CD4-positive, alpha-beta memory T cell (primary cell): ENCODE data around the gene RBM14. TPM values are rescaled to one million over a fixed set of nuclear protein-coding genes. Genes with fewer than 3 reads are reported as not detected.
"Not testable (repeated sequence)": the region's sequence is repeated elsewhere in the genome, so short reads cannot be mapped to it uniquely, and the experiment has no call there.

Source experiments
- CTCF ChIA-PET: fragments of 350-600 bp; sonication (Branson Sonifier 250); formaldehyde crosslinking; loops from one replicate; lab custom pipeline; 2021; ENCODE audit warnings: inconsistent platforms; ENCODE audit not compliant: partially characterized antibody; lab: Charles Lee
- POLR2A ChIA-PET: fragments of 350-600 bp; sonication (Branson Sonifier 250); formaldehyde crosslinking; loops from one replicate; lab custom pipeline; 2021; ENCODE audit not compliant: partially characterized antibody; lab: Charles Lee
- DNase-seq, 5 donors: peaks; one replicate each; pipeline versions ENCODE4 v3.0.0 to v3.0.0-alpha.2; 2020 to 2022; ENCODE audit warnings: mixed read lengths in 1 of 5
- H3K27ac ChIP-seq: one replicate; pipeline ENCODE4 v1.7.0; 2013; ENCODE audit warnings: low read depth, low read length
- H3K27me3 ChIP-seq: 2 replicates; pipeline ENCODE4 v1.7.0; 2013; ENCODE audit warnings: mild to moderate bottlenecking, low read length, moderate library complexity; ENCODE audit not compliant: insufficient read depth
- H3K36me3 ChIP-seq: 2 replicates; pipeline ENCODE4 v1.7.0; 2013; ENCODE audit warnings: mild to moderate bottlenecking, low read length, moderate library complexity; ENCODE audit not compliant: insufficient read depth
- H3K4me1 ChIP-seq: 2 replicates; pipeline ENCODE4 v1.7.0; 2013; ENCODE audit warnings: mild to moderate bottlenecking, low read length, moderate library complexity; ENCODE audit not compliant: insufficient read depth
- H3K4me3 ChIP-seq, 2 donors: one replicate each; pipeline ENCODE4 v1.7.0; 2013; ENCODE audit warnings: low read length in 2 of 2, mild to moderate bottlenecking in 1 of 2
- H3K9me3 ChIP-seq, 2 donors: one replicate each; pipeline ENCODE4 v1.7.0; 2013; ENCODE audit warnings: low read length in 2 of 2, control low read depth in 1 of 2; ENCODE audit not compliant: control insufficient read depth in 1 of 2
- H3K27ac Mint-ChIP-seq, 7 donors: one replicate each; pipeline ENCODE4 v1.8.0; 2020 to 2021; ENCODE audit warnings: mixed read lengths in 7 of 7, mild to moderate bottlenecking in 6 of 7, inconsistent platforms in 3 of 7, moderate library complexity in 3 of 7
- H3K27me3 Mint-ChIP-seq, 2 donors: one replicate each; pipeline ENCODE4 v1.8.0; 2020 to 2021; ENCODE audit warnings: mixed read lengths in 2 of 2
- H3K36me3 Mint-ChIP-seq, 2 donors: one replicate each; pipeline ENCODE4 v1.8.0; 2020 to 2021; ENCODE audit warnings: mixed read lengths in 2 of 2, inconsistent platforms in 1 of 2, mild to moderate bottlenecking in 1 of 2
- H3K4me1 Mint-ChIP-seq, 4 donors: one replicate each; pipeline ENCODE4 v1.8.0; 2020 to 2021; ENCODE audit warnings: mixed read lengths in 4 of 4, mild to moderate bottlenecking in 1 of 4
- H3K4me3 Mint-ChIP-seq, 8 donors: one replicate each; pipeline ENCODE4 v1.8.0; 2020 to 2021; ENCODE audit warnings: mixed read lengths in 8 of 8, mild to moderate bottlenecking in 7 of 8, moderate library complexity in 6 of 8, inconsistent platforms in 3 of 8
- H3K9me3 Mint-ChIP-seq, 8 donors: one replicate each; pipeline ENCODE4 v1.8.0; 2020 to 2021; ENCODE audit warnings: mixed read lengths in 8 of 8, mild to moderate bottlenecking in 5 of 8, inconsistent platforms in 3 of 8, moderate library complexity in 1 of 8
- intact Hi-C: fragments of 100-400 bp; cut with micrococcal nuclease; formaldehyde crosslinking; loops from one replicate; pipeline ENCODE4 v1.15.1; 2023
- polyA plus RNA-seq, 2 donors: library from polyadenylated mRNA; unstranded; fragments of 300-500 nt; fragmentation: Illumina TruSeq; gene quantifications; one replicate each; pipeline ENCODE4 v1.2.3, GENCODE V29; 2021
- total RNA-seq, 2 experiments: library from RNA; stranded (reverse); gene quantifications; one replicate each; pipeline ENCODE4 v1.2.3, GENCODE V29; 2021

RBM14 gene
- total and polyA plus RNA-seq, 4 experiments from 2014 or later: 66.2 to 196 (median 118) TPM

DNA sequence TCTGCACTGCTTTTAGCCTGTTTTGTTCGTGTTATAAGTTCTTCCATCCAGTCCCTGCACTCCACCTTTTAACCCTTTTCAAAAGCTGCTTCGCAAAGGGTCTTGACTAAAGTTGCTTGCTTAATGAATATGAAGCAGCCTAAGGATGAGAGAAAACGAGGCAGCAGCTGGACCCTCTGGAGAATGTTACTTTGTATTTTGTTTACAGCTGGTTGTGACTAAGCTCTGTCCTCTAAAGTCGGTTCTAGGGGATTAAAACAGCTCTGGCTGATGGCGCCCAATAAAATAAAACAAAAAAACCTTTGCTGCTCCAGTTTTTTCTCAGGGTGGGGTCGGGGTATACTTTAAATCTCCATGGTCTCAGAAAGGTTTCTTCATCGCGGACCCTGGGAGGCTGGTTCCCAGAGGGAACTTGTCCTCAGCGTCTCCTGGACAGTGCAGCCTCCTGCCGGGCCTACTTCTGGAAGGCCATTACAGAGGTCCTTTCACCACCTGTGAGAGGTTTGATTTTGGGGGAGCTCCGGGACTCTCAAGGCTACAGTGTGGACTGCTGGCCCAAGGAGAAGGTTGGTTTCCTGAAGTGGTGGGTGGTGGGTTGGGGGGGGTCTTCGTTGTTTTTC lies 21.2 kb downstream of the RBM14 start:
- H3K27ac Mint-ChIP-seq: peak overlapping the region; percentile 94 to 99 (median 99)
- Histone ChIP-seq H3K27ac (peak overlapping the region; percentile 49), H3K36me3 (peaks cover 28% of the 10 kb centered on the region), H3K9me3 (no peaks in the 10 kb centered on the region), H3K27me3 (no peaks in the 10 kb centered on the region), H3K4me3 (peak overlapping the region; percentile 42 to 73), H3K4me1 (peaks cover 42% of the 10 kb centered on the region)
- intact Hi-C loops: loop anchor here (1.0 kb wide), 3 partner anchors 21 to 44 kb away; partner anchors contain the start of genes CCDC87, CCS, RBM14 and RBM4B
- peaks cover 33 to 62% of the 10 kb centered on the region in 2 donors for H3K36me3 Mint-ChIP-seq
- ChIA-PET POLR2A (interaction anchor here (0.7 to 16.9 kb wide), 30 partner anchors 7 to 481 kb away, joined by 3 to 442 read pairs (median 5); partner anchors contain the start of genes ACTN3, CCDC87, CCS and CD248), CTCF (interaction anchor here (0.6 to 3.7 kb wide), 13 partner anchors 11 to 58 kb away, joined by 3 to 35 read pairs (median 7); partner anchors contain the start of genes CCDC87, CCS, RBM14 and RBM4B)
- DNase-seq: no peak
- peaks cover 0 to 9% (median 0%) of the 10 kb centered on the region in 8 donors for H3K9me3 Mint-ChIP-seq
- peaks cover 41 to 73% (median 52%) of the 10 kb centered on the region in 4 donors for H3K4me1 Mint-ChIP-seq
- H3K4me3 Mint-ChIP-seq: peak overlapping the region; percentile 97 to 99 (median 98)
- no peaks in the 10 kb centered on the region for H3K27me3 Mint-ChIP-seq

DNA sequence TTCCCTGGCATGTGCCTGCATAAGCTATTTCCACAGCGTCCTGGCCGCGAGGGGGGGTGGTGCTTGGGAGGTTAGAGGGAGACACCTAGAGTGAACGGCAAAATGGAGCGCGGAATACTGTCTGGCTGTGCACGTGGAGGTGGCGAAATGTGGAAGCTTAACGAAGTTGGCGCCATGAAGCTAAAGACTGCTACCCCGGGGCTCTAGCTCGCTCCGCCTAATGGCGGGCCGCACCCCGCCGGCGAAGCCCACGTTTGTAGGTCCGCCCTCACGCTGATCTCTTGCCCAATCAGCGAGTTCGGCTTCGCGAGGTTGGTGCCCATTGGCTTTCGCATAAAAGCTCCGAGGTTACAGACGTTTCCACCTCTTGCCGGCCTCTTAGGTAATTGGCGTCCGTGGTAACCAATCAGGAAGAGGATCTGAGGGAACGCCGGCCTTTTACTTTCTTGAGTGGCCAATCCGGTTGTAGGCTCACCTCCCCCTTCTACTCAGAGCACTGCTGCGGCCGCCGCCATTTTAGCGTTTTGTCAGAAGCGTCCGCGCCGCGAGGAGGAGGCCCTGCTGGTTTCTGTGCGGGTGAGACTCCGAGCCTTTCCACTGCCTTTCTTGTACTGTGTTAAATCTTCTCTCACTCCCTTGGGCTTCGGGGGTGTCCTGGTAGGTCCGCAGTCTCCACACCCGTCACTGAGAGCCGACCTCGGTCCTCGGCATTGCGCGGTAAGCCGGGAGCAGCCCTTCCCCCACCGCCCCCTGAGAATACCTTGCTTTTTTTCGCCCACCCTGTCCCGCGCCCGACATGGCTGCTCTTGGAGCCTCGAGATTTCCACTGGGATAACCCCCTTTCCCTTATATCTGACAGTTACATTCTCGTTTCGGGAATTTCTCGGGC lies 22.0 kb downstream of the RBM14 start, which contains the start of gene RBM4:
Gene RBM4, plus strand, starts transcription at position 527 of the 889 bp plus-strand sequence. CDS start 1,009 bp downstream, outside the sequence.
- H3K9me3 Mint-ChIP-seq: peaks cover 0 to 12% (median 0%) of the 10 kb centered on the region in 8 donors
- H3K36me3 Mint-ChIP-seq: peaks cover 41 to 70% of the 10 kb centered on the region in 2 donors
- ChIA-PET CTCF (interaction anchor here (0.6 to 3.7 kb wide), 13 partner anchors 11 to 95 kb away, joined by 3 to 35 read pairs (median 7); partner anchors contain the start of genes CCDC87, CCS, RBM14 and RBM4B), POLR2A (interaction anchor here (0.7 to 16.9 kb wide), 33 partner anchors 8 to 481 kb away, joined by 3 to 442 read pairs (median 5); partner anchors contain the start of genes ACTN3, CCDC87, CCS and CD248)
- Histone ChIP-seq H3K27me3 (no peaks in the 10 kb centered on the region), H3K27ac (peak within 1 kb of the TSS; percentile 88), H3K4me3 (peak within 1 kb of the TSS; percentile 63 to 96), H3K36me3 (peaks cover 34% of the 10 kb centered on the region), H3K9me3 (no peaks in the 10 kb centered on the region), H3K4me1 (peaks cover 49% of the 10 kb centered on the region)
- H3K27ac Mint-ChIP-seq: peak within 1 kb of the TSS; percentile 94 to 99 (median 99)
- H3K4me3 Mint-ChIP-seq: peak within 1 kb of the TSS; percentile 97 to 99 (median 98)
- intact Hi-C loops: loop anchor here (1.0 kb wide), 3 partner anchors 22 to 45 kb away; partner anchors contain the start of genes CCDC87, CCS, RBM14 and RBM4B
- peaks cover 48 to 81% (median 59%) of the 10 kb centered on the region in 4 donors for H3K4me1 Mint-ChIP-seq
- H3K27me3 Mint-ChIP-seq: no peaks in the 10 kb centered on the region
- DNase-seq: peak; percentile 95 to 99 (median 98)

DNA sequence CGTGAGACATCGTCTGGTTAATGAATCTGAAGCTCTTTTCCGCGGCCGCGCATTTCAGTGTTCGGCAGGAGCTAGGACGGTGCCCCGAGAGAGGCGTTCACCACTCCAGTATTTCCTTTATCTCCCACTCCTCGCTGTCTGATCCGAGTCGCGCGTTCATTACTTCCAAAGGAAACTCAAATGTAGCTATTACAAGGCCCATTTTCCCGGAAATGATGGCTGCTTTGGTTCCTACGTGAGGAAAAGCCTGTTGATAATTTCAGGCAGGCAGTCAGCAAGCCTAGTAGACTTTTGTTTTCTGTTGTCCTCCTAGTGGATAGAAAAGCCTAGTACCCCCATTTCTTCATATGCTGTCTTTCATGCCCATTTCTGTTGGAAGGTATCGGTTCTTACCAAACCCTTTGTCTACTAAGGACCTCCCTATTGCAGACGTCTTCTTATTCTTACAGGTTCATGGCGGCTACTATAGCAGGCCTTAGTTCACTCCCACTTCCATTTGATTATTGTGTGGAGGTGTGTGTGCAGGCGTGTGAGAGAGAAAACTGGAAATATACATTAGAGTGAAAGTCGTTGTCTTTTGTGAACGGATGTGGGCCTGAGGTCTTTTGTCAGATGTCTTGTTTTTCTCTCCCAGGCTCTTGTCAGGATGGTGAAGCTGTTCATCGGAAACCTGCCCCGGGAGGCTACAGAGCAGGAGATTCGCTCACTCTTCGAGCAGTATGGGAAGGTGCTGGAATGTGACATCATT lies 22.8 kb downstream of the RBM14 start:
- intact Hi-C loops: no loop called here
- Mint-ChIP-seq H3K4me3 (peak overlapping the region; percentile 97 to 99 (median 98)), H3K9me3 (peaks cover 0 to 12% (median 0%) of the 10 kb centered on the region in 8 donors), H3K36me3 (peaks cover 49 to 77% of the 10 kb centered on the region in 2 donors), H3K27me3 (no peaks in the 10 kb centered on the region), H3K27ac (peak overlapping the region; percentile 94 to 99 (median 99)), H3K4me1 (peaks cover 56 to 88% (median 67%) of the 10 kb centered on the region in 4 donors)
- H3K4me3 ChIP-seq: peak overlapping the region; percentile 63 to 96
- no peaks in the 10 kb centered on the region for H3K27me3 ChIP-seq
- peak overlapping the region; percentile 88 for H3K27ac ChIP-seq
- ChIA-PET CTCF (interaction anchor here (1.6 to 3.7 kb wide), 5 partner anchors 18 to 96 kb away, joined by 5 to 35 read pairs (median 19); partner anchors contain the start of genes CCDC87, CCS, RBM14 and RBM4B), POLR2A (interaction anchor here (0.9 to 16.9 kb wide), 21 partner anchors 9 to 322 kb away, joined by 4 to 442 read pairs (median 7); partner anchors contain the start of genes ACTN3, CCDC87, CCS and CD248)
- peaks cover 43% of the 10 kb centered on the region for H3K36me3 ChIP-seq
- peak; percentile 43 to 64 (median 59) for DNase-seq
- no peaks in the 10 kb centered on the region for H3K9me3 ChIP-seq
- H3K4me1 ChIP-seq: peaks cover 57% of the 10 kb centered on the region

DNA sequence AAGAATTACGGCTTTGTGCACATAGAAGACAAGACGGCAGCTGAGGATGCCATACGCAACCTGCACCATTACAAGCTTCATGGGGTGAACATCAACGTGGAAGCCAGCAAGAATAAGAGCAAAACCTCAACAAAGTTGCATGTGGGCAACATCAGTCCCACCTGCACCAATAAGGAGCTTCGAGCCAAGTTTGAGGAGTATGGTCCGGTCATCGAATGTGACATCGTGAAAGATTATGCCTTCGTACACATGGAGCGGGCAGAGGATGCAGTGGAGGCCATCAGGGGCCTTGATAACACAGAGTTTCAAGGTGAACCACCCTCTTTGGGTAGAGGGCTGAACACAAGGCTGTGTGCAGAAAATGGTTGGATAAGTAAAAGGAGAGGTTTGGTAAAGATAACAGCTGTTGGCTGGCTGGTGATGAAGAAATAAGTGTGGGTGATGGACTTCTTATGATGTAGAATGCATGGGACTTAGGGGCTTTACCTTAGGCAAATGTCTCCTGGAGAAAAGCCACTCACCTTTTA lies 23.4 kb downstream of the RBM14 start:
- H3K27ac ChIP-seq: peak overlapping the region; percentile 88
- peaks cover 49% of the 10 kb centered on the region for H3K36me3 ChIP-seq
- Mint-ChIP-seq H3K36me3 (peaks cover 51 to 78% of the 10 kb centered on the region in 2 donors), H3K27ac (peak overlapping the region; percentile 94 to 99 (median 99)), H3K4me3 (peak overlapping the region; percentile 97 to 99 (median 98)), H3K4me1 (peaks cover 60 to 88% (median 69%) of the 10 kb centered on the region in 4 donors)
- DNase-seq, intact Hi-C loops, H3K27me3 Mint-ChIP-seq, H3K27me3 ChIP-seq, H3K9me3 Mint-ChIP-seq, H3K9me3 ChIP-seq: not testable (repeated sequence)
- peaks cover 64% of the 10 kb centered on the region for H3K4me1 ChIP-seq
- H3K4me3 ChIP-seq: peak overlapping the region; percentile 8 to 96
- ChIA-PET POLR2A (interaction anchor here (1.2 to 16.9 kb wide), 9 partner anchors 9 to 94 kb away, joined by 5 to 442 read pairs (median 23); partner anchors contain the start of genes ACTN3, CCDC87, CCS and CTSF), CTCF (interaction anchor here (1.6 to 2.5 kb wide), 3 partner anchors 19 to 96 kb away, joined by 5 to 35 read pairs (median 5); partner anchors contain the start of gene RBM4B)

DNA sequence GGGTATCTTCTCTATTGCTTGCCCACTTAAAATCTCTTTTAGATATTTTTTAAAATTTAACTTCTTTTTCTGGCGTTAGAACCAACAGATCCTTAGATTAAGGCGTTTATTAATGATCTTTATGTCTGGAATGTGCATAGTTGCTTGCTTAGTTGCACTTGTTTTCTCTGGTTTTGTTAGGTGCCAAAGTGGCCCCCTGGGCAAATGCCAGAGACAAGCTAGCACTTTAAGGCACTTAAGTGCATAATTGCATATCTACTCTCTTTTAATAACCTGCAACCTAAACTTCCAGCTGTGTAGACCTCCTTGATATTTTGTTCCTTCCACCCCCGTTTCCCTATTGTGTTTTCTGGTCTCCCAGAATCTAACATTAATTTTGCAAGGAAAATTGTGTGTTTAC lies 25.4 kb downstream of the RBM14 start:
- ChIA-PET POLR2A (interaction anchor here (1.3 to 16.9 kb wide), 3 partner anchors 10 to 21 kb away, joined by 4 to 442 read pairs (median 4); partner anchors contain the start of gene RBM14), CTCF (interaction anchor here (1.7 kb wide), 1 partner anchor 37 kb away, joined by 4 read pairs; no protein-coding TSS in a partner anchor)
- peaks cover 76 to 100% (median 85%) of the 10 kb centered on the region in 4 donors for H3K4me1 Mint-ChIP-seq
- peaks cover 83% of the 10 kb centered on the region for H3K4me1 ChIP-seq
- H3K27me3 ChIP-seq: no peaks in the 10 kb centered on the region
- peaks cover 69% of the 10 kb centered on the region for H3K36me3 ChIP-seq
- H3K9me3 ChIP-seq: no peaks in the 10 kb centered on the region
- H3K4me3 Mint-ChIP-seq: peak overlapping the region; percentile 43 to 99 (median 89)
- H3K27ac Mint-ChIP-seq: peak overlapping the region; percentile 24 to 99 (median 76)
- H3K9me3 Mint-ChIP-seq: peaks cover 0 to 7% (median 0%) of the 10 kb centered on the region in 8 donors
- intact Hi-C loops: no loop called here
- peaks cover 71 to 91% of the 10 kb centered on the region in 2 donors for H3K36me3 Mint-ChIP-seq
- H3K27me3 Mint-ChIP-seq: no peaks in the 10 kb centered on the region
- no peak for DNase-seq
- H3K4me3 ChIP-seq: no peak overlapping the region
- H3K27ac ChIP-seq: peak overlapping the region; percentile 3
